ENCODE results near the gene ALG11. TPM values are rescaled to one million over a fixed set of nuclear protein-coding genes. Genes with fewer than 3 reads are reported as not detected.
A peak's percentile ranks its signal among the peaks of the same experiment; 100 is the strongest.

ALG11 gene
- total and polyA plus RNA-seq, 2 donors (not counting 1 experiment from before 2014, with no cell fraction given) = 18.7 to 21.8 TPM

DNA sequence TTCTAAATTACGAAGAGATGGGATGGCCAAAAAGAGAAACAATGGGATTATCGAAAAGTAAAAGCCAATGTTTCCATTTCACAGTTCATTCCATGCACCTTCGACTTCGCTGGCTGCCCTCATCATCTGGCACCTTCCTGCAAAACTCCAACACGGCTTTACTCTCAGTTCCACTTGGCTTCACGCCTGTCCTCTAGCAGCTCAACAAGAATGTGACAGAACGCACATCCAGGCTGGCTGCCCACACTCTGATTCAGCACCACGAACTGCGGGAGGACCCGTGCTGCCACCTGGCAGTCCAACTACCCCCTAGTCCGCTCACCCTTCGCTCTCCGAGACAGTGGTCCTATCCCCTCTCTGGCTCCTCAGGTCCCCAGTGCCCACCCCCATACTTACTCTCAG, 12.7 kb upstream of the ALG11 start:
- Histone ChIP-seq H4K20me1 (ENCODE audit: control insufficient read depth, extremely low read depth, insufficient read depth, low read length) (no peaks in the 10 kb centered on the region), H3K4me1 (ENCODE audit: control insufficient read depth, extremely low read depth, insufficient read depth, low read length) (no peaks in the 10 kb centered on the region), H3K36me3 (ENCODE audit: control insufficient read depth, insufficient read depth, low read length) (no peaks in the 10 kb centered on the region), H3K27ac (ENCODE audit: insufficient read depth, low read length) (no peak overlapping the region), H2AFZ (ENCODE audit: low read length) (no peak overlapping the region), H3K79me2 (ENCODE audit: control insufficient read depth, insufficient read depth, low read length) (no peaks in the 10 kb centered on the region), H3K27me3 (ENCODE audit: control insufficient read depth, insufficient read depth, low read length) (peaks cover 28% of the 10 kb centered on the region), H3K4me3 (replicated peaks in 1 of 4; ENCODE audit: control extremely low read depth in 1 of 4, insufficient read depth in 1 of 4, low read depth in 3 of 4, low read length in 4 of 4) (no peak overlapping the region), H3K9ac (ENCODE audit: insufficient read depth, low read length) (no peak overlapping the region), H3K4me2 (ENCODE audit: extremely low read depth, insufficient read depth, low read length) (no peak overlapping the region), H3K9me3 (ENCODE audit: control insufficient read depth, insufficient read depth, low read depth, low read length) (no peaks in the 10 kb centered on the region)
- peak; percentile 15 to 43 for DNase-seq (ENCODE audit: low read depth in 2 of 2)
- TF ChIP-seq CTCF (conservative IDR thresholded peaks at IDR 0.05 in 1 of 2, IDR thresholded peaks at IDR 0.05 in 1 of 2; ENCODE audit: low read depth in 1 of 2, low read length in 2 of 2) (no peak), EZH2 (IDR thresholded peaks at IDR 0.05; ENCODE audit: low read length, missing control alignments) (no peak)

DNA sequence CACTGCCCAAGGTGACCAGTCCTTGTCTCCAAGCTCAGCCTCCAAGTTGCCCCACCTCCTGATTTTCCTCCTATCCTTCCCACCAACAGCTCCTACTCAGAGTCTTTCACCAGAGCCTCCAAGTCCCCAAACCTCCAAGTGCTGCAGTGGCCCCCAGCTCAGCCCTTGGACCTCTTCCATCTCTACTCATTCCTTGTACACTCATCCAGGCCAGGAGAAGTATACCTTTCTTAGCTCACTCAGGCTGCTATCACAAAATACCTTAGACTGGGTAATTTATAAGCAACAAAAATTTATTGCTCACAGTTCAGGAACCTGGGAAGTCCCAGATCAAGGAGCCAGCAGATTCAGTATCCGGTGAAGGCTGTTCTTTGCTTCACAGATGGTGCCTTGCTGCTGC, 12.3 kb upstream of the ALG11 start:
- Histone ChIP-seq H3K4me1 (ENCODE audit: control insufficient read depth, extremely low read depth, insufficient read depth, low read length) (no peaks in the 10 kb centered on the region), H3K27me3 (ENCODE audit: control insufficient read depth, insufficient read depth, low read length) (peaks cover 28% of the 10 kb centered on the region), H3K9ac (ENCODE audit: insufficient read depth, low read length) (no peak overlapping the region), H3K36me3 (ENCODE audit: control insufficient read depth, insufficient read depth, low read length) (no peaks in the 10 kb centered on the region), H3K79me2 (ENCODE audit: control insufficient read depth, insufficient read depth, low read length) (no peaks in the 10 kb centered on the region), H3K27ac (ENCODE audit: insufficient read depth, low read length) (no peak overlapping the region), H3K4me2 (ENCODE audit: extremely low read depth, insufficient read depth, low read length) (no peak overlapping the region), H4K20me1 (ENCODE audit: control insufficient read depth, extremely low read depth, insufficient read depth, low read length) (no peaks in the 10 kb centered on the region), H2AFZ (ENCODE audit: low read length) (no peak overlapping the region), H3K9me3 (ENCODE audit: control insufficient read depth, insufficient read depth, low read depth, low read length) (no peaks in the 10 kb centered on the region), H3K4me3 (replicated peaks in 1 of 4; ENCODE audit: control extremely low read depth in 1 of 4, insufficient read depth in 1 of 4, low read depth in 3 of 4, low read length in 4 of 4) (no peak overlapping the region)
- no peak for TF ChIP-seq EZH2 (IDR thresholded peaks at IDR 0.05; ENCODE audit: low read length, missing control alignments)
- no peak for TF ChIP-seq CTCF (conservative IDR thresholded peaks at IDR 0.05 in 1 of 2, IDR thresholded peaks at IDR 0.05 in 1 of 2; ENCODE audit: low read depth in 1 of 2, low read length in 2 of 2)
- no peak for DNase-seq (ENCODE audit: low read depth in 2 of 2)

DNA sequence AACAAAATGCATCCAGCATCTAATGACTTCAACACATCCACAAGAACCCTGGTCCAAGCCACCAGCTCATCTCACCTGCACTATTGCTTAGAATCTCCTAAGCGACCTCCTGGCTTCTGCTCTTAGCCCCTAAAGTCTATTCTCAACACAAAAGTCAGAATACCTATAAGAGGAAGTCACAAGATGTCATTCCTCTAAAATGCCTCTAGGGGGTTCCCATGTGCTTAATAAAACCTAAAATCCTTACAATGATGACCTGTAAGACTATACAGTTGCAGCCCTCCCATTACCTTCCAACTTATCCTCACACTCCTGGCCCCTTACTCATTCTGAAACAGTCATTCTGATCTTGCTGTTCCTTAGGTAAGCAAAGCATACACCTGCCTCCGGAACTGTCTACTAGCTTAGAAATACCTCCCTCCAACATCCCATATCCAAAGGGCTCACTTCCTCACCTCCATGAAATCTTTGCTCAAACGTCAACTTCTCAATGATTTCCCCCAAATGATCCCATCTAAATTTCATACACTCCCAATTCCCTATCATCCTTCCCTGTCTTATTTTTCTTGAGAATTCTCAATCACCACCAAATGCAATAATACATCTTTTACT, 11.0 kb upstream of the ALG11 start:
- no peak overlapping the region for H2AFZ ChIP-seq (ENCODE audit: low read length)

More for the DNA sequence above, 11.0 kb upstream of the ALG11 start:
- Histone ChIP-seq H3K27me3 (ENCODE audit: control insufficient read depth, insufficient read depth, low read length) (peaks cover 17% of the 10 kb centered on the region), H3K4me3 (replicated peaks in 1 of 4; ENCODE audit: control extremely low read depth in 1 of 4, insufficient read depth in 1 of 4, low read depth in 3 of 4, low read length in 4 of 4) (no peak overlapping the region), H3K9me3 (ENCODE audit: control insufficient read depth, insufficient read depth, low read depth, low read length) (no peaks in the 10 kb centered on the region), H3K36me3 (ENCODE audit: control insufficient read depth, insufficient read depth, low read length) (no peaks in the 10 kb centered on the region), H3K27ac (ENCODE audit: insufficient read depth, low read length) (no peak overlapping the region), H3K4me2 (ENCODE audit: extremely low read depth, insufficient read depth, low read length) (no peak overlapping the region), H3K79me2 (ENCODE audit: control insufficient read depth, insufficient read depth, low read length) (no peaks in the 10 kb centered on the region), H3K9ac (ENCODE audit: insufficient read depth, low read length) (no peak overlapping the region), H4K20me1 (ENCODE audit: control insufficient read depth, extremely low read depth, insufficient read depth, low read length) (no peaks in the 10 kb centered on the region), H3K4me1 (ENCODE audit: control insufficient read depth, extremely low read depth, insufficient read depth, low read length) (no peaks in the 10 kb centered on the region)
- peak; percentile 63 to 73 for TF ChIP-seq CTCF (conservative IDR thresholded peaks at IDR 0.05 in 1 of 2, IDR thresholded peaks at IDR 0.05 in 1 of 2; ENCODE audit: low read depth in 1 of 2, low read length in 2 of 2)
- TF ChIP-seq EZH2 (IDR thresholded peaks at IDR 0.05; ENCODE audit: low read length, missing control alignments) = no peak
- peak; percentile 39 to 71 for DNase-seq (ENCODE audit: low read depth in 2 of 2)
